ENCODE results near the gene BNIP3.

GRCh38 chr10:131954356-131954965 lies 27.3 kb downstream of the BNIP3 start:
- TF ChIP-seq CTCF (conservative IDR thresholded peaks at IDR 0.05; ENCODE audit: low read depth, low read length) (no peak), EZH2 (IDR thresholded peaks at IDR 0.05; ENCODE audit: borderline replicate concordance, low read depth, low read length, poor library complexity, severe bottlenecking) (no peak)

Measured in A673 (cell line).